Smooth muscle cell (in vitro differentiated cells): ENCODE measurements around the gene ACTRT3. TPM values are rescaled to one million over a fixed set of nuclear protein-coding genes. Genes with fewer than 3 reads are reported as not detected.

Source experiments
- DNase-seq: peaks from one replicate; lab custom pipeline; 2025; ENCODE audit not compliant: unreplicated experiment; lab: John Stamatoyannopoulos, UW
- H2AFZ ChIP-seq: fragments of 200-600 bp; sonication (generic); 2 replicates; pipeline ENCODE4 v1.6.0; 2016; ENCODE audit warnings: antibody characterized with exemption, low read depth, mild to moderate bottlenecking
- H3F3A ChIP-seq: fragments of 200-600 bp; sonication (generic); 2 replicates; pipeline ENCODE4 v1.6.0; 2017; ENCODE audit warnings: antibody characterized with exemption, low read depth
- H3K27ac ChIP-seq: fragments of 200-600 bp; sonication (generic); 2 replicates; pipeline ENCODE4 v1.5.1; 2016; ENCODE audit warnings: low read depth, mild to moderate bottlenecking
- H3K27me3 ChIP-seq: fragments of 200-600 bp; sonication (generic); 2 replicates; pipeline ENCODE4 v1.6.1; 2016; ENCODE audit warnings: low read depth, mild to moderate bottlenecking
- H3K36me3 ChIP-seq: fragments of 200-600 bp; sonication (generic); 2 replicates; pipeline ENCODE4 v1.5.1; 2016; ENCODE audit warnings: low read depth
- H3K4me1 ChIP-seq: fragments of 200-600 bp; sonication (generic); 2 replicates; pipeline ENCODE4 v1.5.1; 2016; ENCODE audit warnings: low read depth
- H3K4me2 ChIP-seq: fragments of 200-600 bp; sonication (generic); 2 replicates; pipeline ENCODE4 v1.6.0; 2016; ENCODE audit warnings: mild to moderate bottlenecking
- H3K4me3 ChIP-seq: fragments of 200-600 bp; sonication (generic); 2 replicates; pipeline ENCODE4 v1.5.1; 2016; ENCODE audit warnings: mild to moderate bottlenecking
- H3K79me2 ChIP-seq: fragments of 200-600 bp; sonication (generic); 2 replicates; pipeline ENCODE4 v1.6.0; 2016; ENCODE audit warnings: low read depth, mild to moderate bottlenecking
- H3K9ac ChIP-seq: fragments of 200-600 bp; sonication (generic); 2 replicates; pipeline ENCODE4 v1.6.0; 2016; ENCODE audit warnings: low read depth
- H3K9me3 ChIP-seq: fragments of 200-600 bp; sonication (generic); replicated peaks from 2 replicates; pipeline ENCODE4 v1.5.1; 2016; ENCODE audit warnings: low read depth
- H4K20me1 ChIP-seq: fragments of 200-600 bp; sonication (generic); 2 replicates; pipeline ENCODE4 v1.6.0; 2016; ENCODE audit warnings: low read depth
- CTCF ChIP-seq: fragments of 200-600 bp; sonication (generic); IDR thresholded peaks from 2 replicates; pipeline ENCODE4 v1.5.1; 2017; ENCODE audit warnings: borderline replicate concordance, mild to moderate bottlenecking, antibody characterized with exemption; ENCODE audit not compliant: insufficient read depth, poor library complexity, severe bottlenecking
- WGBS: methylation state at CpG from one replicate; pipeline ENCODE4 v1.1.7; 2016; ENCODE audit warnings: low lambda C conversion rate; 5-methylcytosine and 5-hydroxymethylcytosine counted together
- polyA plus RNA-seq: library from polyadenylated mRNA; unstranded; fragments of >200 nt; fragmentation: Nextera tagmentation; extraction: Ambion mirVana; gene quantifications from 2 replicates; pipeline ENCODE4 v1.2.1, GENCODE V29; 2016
- total RNA-seq: library from RNA; depleted of rRNA; stranded (reverse); fragments of >200 nt; gene quantifications from 2 replicates; pipeline ENCODE4 v1.2.3, GENCODE V29; 2014

ACTRT3 gene
- total and polyA plus RNA-seq, 2 experiments from 2014 or later: 1.3 to 1.7 TPM

DNA sequence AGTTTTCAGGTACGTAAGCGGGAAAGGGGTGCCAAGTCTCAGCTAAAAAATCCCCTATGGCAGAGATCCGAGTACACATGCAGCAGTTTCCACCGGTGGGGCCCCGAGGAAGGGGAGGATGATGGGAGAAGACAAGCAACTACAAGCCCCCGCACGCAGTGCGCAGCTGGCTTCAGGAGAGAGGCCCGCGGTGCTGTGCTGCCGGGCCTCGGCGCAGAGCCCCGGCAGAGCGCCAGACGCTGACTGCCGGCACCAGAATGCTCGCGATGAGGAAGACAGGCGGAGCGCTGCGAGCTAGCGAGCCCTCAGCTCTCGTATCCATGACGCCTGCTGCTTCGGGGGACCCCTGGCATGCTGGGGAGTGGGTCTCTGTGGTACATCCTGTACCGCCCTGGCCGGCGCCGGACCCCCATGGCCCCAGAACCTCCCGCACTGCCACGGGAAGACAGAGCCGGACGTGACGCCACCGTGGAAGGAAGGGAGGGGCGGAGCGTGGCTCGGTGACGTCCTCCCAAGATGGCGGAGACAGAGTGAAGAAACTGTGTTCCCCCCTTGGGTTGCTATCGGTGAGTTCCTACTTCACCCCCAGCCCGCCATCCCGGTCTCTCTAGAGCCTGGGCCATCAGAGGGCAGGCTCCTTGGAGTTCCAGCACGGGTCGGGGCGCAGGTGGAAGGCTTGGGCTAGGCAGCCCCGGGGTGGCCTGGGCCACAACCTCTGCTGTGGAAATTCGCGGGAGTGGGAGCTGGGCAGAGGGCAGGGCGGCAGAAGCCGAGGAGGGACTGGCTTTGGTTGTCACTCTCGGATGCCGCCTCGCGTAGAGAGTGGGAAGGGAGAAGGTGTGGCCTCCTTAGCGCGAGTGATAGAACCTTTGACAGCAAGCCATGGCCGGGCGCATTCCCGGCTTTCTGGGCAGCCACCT is 3.8 kb upstream of the ACTRT3 start, which contains the start of gene MYNN:
Gene MYNN, plus strand, starts transcription at position 500 of the 920 bp plus-strand sequence. CDS start 900 bp downstream, outside the sequence.
- peak within 1 kb of the TSS; percentile 99 for H3K4me2 ChIP-seq
- no peaks in the 10 kb centered on the region for H3K9me3 ChIP-seq
- peaks cover 26% of the 10 kb centered on the region for H3K79me2 ChIP-seq
- DNase-seq: peak; percentile 88
- peak within 1 kb of the TSS; percentile 78 for H3K4me3 ChIP-seq
- peak within 1 kb of the TSS; percentile 92 for H2AFZ ChIP-seq
- H3F3A ChIP-seq: peaks cover 21% of the 10 kb centered on the region
- peak within 1 kb of the TSS; percentile 98 for H3K9ac ChIP-seq
- peaks cover 7% of the 10 kb centered on the region for H3K4me1 ChIP-seq
- no peak for TF ChIP-seq CTCF
- peaks cover 7% of the 10 kb centered on the region for H3K36me3 ChIP-seq
- H4K20me1 ChIP-seq: peaks cover 24% of the 10 kb centered on the region
- under 1% methylated on average over 59 of the region's 61 CpGs for WGBS
- H3K27me3 ChIP-seq: no peaks in the 10 kb centered on the region
- H3K27ac ChIP-seq: peak within 1 kb of the TSS; percentile 97

DNA sequence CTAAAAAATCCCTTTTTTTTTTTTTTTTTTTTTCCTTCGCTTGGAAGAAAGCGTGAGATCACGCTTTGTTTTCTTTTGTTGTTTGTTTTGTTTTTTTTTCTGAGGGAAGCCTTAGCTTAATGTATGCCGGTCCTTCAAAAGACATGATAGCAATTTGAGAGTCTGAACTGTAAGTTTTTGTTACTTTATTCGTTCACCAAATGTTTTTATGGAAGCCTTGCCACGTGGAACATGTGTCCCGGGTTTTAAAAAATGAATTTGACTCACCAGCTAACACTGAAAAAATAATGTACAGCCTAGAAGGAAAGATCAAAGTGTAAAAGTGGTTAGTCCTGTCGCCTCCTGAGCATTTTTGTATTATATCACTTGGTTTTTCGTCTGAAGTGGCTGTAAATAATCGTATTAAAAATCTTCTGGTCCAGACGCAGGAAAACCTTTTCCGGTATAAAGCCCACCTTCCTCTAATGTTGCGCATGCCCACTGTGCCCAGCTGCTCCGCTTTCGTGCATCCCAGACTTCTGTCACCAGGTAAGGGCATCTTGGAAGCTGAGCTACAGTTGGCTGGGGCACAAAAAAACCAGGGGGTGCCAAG is 3.0 kb upstream of the ACTRT3 start:
- H3F3A ChIP-seq: peaks cover 23% of the 10 kb centered on the region
- H3K27ac ChIP-seq: peak overlapping the region; percentile 97
- H3K4me3 ChIP-seq: peak overlapping the region; percentile 78
- H3K9ac ChIP-seq: peak overlapping the region; percentile 98
- H3K9me3 ChIP-seq: no peaks in the 10 kb centered on the region
- WGBS: under 1% methylated on average over 15 of the region's 15 CpGs
- H4K20me1 ChIP-seq: peaks cover 24% of the 10 kb centered on the region
- TF ChIP-seq CTCF: no peak
- H3K79me2 ChIP-seq: peaks cover 26% of the 10 kb centered on the region
- DNase-seq: peak; percentile 67
- H2AFZ ChIP-seq: peak overlapping the region; percentile 92
- no peaks in the 10 kb centered on the region for H3K27me3 ChIP-seq
- peaks cover 7% of the 10 kb centered on the region for H3K4me1 ChIP-seq
- peaks cover 7% of the 10 kb centered on the region for H3K36me3 ChIP-seq
- H3K4me2 ChIP-seq: peak overlapping the region; percentile 99

DNA sequence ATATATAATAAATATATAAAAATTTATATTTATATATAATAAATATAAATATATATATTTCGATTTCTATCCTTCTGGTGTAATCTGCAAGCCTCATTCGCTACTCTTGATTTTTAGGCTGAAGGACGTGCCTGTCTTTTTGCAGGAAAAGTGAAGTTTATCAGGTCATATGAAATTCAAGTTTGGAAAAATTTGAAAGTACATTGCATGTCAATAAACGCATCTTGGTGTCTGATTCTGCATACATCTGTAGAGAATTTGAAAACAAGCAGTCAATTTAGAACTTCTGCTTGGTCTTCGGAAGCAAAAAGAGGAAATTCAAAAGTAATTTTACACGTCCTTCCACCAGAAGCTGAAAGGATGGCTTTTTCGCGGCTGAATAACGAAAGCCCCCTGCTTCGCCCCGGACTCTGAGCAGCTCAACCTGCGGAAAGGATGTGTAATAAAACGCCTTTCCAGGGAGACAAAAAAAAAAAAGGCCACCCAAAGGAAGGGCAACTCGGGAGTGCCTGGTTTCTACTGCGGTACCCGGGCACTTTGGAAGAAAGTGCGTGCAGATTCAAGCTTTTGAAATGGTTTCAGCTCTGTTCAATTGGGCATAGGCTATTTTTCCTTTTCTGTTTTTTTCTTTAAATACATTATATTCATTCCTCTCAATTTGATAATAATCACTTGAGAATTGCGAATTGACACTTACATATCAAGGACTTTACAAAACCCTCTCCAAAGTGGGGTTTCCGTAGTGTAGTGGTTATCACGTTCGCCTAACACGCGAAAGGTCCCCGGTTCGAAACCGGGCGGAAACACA is 2.3 kb upstream of the ACTRT3 start:
- TF ChIP-seq CTCF: no peak
- no peaks in the 10 kb centered on the region for H3K27me3 ChIP-seq
- WGBS: 1% methylated on average over 27 of the region's 27 CpGs
- peak overlapping the region; percentile 78 for H3K4me3 ChIP-seq
- H4K20me1 ChIP-seq: peaks cover 18% of the 10 kb centered on the region
- H3K4me2 ChIP-seq: peak overlapping the region; percentile 99
- no peaks in the 10 kb centered on the region for H3K9me3 ChIP-seq
- H3K36me3 ChIP-seq: peaks cover 7% of the 10 kb centered on the region
- peak overlapping the region; percentile 98 for H3K9ac ChIP-seq
- peaks cover 23% of the 10 kb centered on the region for H3F3A ChIP-seq
- H3K4me1 ChIP-seq: peaks cover 7% of the 10 kb centered on the region
- peak overlapping the region; percentile 92 for H2AFZ ChIP-seq
- H3K27ac ChIP-seq: peak overlapping the region; percentile 97
- DNase-seq: no peak
- H3K79me2 ChIP-seq: peaks cover 26% of the 10 kb centered on the region
